ACHN (cell line): ENCODE results near the gene EGFL7.
"Not testable (repeated sequence)": the region's sequence is repeated elsewhere in the genome, so short reads cannot be mapped to it uniquely, and the experiment has no call there.

Source experiments
- DNase-seq: peaks from one replicate; pipeline ENCODE4 v3.0.0-alpha.2; 2015
- in situ Hi-C: cut with HindIII; loops from 2 replicates; pipeline ENCODE4 v1.10.0; 2017; ENCODE audit warnings: low sequenced_read_pairs, low pct_ligation_motif_present, low pct_unique_long_range_greater_than_20kb

The EGFL7 gene

DNA sequence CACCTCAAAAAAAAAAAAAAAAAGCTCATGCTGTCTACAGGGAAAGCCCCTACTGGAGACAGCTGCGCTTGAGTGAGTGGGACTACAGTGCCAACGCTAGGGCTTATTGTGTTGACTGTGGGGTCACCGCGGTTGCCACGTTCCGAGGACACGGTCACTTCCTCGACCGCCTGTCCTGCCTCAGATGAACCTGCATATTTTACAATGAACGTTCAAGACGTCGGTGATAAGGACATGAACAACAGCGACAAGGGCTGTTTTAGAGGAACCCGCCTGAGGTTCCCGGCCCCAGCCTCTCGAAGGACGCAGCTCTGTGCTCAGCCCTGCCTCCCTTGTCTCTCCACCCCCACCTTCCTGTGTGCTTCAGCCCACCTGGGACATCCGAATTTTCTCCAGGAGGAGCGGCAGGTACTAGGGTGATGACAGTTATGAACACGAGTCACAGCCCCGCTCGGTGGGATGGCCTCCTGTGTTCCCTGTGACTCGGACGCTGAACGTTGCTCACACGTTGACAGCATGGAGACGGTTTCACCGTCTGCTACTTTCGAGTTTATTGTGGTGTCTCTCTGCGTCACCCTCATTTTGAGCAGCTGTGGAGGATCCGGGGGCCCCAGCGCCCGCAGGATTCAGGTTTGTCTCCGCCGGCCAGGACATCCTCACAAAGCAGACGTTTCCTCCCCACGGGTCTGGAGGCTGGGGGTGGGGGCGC is 38.4 kb downstream of the EGFL7 start:
- in situ Hi-C loops, result no loop called here

DNA sequence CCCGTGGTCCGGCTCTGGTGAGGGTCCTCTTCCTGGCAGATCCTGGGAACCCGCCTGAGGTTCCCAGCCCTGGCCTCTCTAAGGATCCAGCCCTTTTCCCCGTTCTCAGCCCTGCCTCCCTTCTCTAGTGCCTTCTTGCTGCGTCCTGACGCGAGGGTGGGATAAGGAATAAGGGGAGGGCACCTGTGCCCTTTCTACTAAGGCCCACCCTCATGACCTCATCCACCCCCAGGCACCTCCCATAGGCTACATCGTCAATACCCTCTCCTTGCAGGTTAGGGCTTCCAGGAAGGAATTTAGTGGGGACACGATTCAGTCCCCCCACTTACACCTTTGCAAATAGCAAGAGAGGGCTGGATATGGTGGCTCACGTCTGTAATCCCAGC is 38.9 kb downstream of the EGFL7 start:
- in situ Hi-C loops, result no loop called here
- DNase-seq, result no peak

More for the DNA sequence above, 38.4 kb downstream of the EGFL7 start:
- DNase-seq, result no peak

DNA sequence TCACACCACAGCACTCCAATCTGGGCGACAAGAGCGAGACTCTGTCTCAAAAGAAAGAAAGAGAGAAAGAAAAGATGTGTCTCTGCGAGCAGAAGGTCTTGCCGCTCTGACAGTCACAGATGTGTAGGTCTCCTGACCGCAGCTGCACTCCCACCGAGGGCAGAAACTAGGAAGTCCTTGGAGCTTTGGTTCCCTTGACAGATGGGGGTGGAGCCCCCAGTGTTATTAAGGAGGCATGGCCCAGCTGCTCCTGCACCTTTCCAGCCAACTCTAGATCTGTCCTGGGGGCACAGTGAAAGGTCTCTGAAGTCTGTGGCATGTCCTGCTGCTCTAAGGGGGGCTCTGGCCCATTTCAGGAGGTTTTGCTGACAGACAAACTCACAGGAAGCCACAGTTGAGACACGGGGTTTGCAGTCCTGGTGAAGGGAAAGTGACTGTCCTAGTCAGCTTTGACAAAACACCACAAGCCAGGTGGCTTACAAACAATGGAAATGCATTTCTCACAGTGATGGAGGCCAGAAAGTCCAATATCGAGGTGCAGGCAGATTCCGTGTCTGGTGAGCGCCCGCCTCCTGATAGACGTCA is 40.7 kb downstream of the EGFL7 start:
- no peak for DNase-seq
- in situ Hi-C loops, result no loop called here

DNA sequence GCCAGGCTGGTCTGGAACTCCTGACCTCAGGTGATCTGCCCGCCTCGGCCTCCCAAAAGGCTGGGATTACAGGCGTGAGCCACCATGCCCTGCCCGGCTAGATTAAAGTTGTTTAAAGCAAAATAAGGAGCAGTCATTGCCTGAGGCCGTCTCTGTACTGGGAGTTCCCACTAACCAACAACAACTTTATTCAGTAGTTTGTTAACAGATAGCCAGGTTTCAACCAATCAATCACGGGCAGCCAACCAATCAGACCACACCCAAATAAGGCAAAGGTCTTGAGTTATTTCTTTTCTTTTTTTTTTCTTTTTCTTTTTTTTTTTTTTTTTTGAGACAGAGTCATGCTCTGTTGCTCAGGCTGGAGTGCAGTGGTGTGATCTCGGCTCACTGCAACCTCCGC is 42.0 kb downstream of the EGFL7 start:
- DNase-seq, in situ Hi-C loops: not testable (repeated sequence)

DNA sequence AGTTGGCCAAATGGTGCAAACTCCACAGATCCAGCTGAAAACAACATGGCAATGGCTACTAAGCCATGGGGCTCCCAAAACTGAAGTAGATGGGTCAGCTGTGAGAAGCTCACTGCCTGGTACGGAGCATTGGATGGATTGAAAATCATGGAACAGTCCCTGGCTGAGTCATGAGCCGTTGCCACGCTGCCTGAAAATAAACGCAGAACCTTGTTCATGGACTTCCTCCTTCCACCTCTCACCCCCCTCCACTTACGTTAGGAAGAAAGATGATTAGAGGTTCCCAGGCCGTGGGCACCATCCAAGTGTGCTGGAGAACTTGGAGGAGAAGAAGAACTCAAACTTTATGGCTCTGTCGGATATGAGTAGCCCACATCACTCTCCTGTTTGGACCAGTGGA is 42.8 kb downstream of the EGFL7 start:
- no peak for DNase-seq
- in situ Hi-C loops, result no loop called here

DNA sequence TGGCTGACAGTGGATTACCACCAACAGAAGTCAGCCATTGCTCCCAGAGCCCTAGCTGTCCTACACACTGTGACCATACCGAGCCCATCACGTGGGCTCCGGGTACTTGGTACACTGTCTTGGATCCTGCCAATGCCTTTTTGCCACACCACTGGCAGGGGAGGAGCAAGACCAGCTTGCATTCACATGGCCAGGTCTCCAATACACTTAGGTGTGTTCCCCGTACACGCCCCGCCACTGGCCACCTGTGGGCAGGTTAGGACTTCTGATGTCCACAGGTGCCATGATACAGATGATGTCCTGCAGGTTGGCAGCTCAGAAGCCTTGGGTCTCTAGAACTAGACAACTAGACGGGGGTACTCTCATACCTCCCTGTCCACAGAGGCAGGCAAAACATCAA is 44.3 kb downstream of the EGFL7 start:
- in situ Hi-C loops, result no loop called here
- DNase-seq, result no peak

DNA sequence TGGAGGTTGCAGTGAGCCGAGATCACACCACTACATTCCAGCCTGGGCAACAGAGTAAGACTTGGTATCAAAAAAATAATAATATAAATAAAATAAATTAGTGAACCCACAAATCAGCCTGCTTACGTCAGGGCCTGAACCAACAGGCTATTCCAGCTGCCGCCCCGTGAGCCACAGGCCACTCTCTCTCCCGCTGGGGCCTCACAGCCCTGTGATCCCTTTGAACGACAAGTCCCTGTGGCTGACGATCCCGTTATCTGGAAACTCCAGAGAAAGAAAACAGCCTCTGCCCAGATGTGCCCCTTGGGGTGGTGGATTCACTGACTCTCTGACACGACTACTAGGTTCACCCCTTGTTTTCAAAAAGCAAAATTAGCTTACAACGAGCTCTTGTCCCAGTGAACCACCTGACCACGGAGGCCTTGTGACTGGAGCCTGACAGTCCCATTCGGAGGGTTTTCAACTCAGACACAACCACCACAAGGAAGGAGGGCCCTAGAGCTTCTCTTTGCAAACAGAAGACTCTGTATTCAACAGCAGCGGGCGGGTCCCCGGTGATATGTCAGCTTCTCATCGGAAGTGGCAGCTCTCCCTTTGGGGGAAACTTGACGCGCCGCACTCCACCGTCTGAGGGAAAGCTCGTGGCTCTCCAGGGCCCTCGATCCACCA is 45.3 kb downstream of the EGFL7 start:
- no peak for DNase-seq
- in situ Hi-C loops, result no loop called here

DNA sequence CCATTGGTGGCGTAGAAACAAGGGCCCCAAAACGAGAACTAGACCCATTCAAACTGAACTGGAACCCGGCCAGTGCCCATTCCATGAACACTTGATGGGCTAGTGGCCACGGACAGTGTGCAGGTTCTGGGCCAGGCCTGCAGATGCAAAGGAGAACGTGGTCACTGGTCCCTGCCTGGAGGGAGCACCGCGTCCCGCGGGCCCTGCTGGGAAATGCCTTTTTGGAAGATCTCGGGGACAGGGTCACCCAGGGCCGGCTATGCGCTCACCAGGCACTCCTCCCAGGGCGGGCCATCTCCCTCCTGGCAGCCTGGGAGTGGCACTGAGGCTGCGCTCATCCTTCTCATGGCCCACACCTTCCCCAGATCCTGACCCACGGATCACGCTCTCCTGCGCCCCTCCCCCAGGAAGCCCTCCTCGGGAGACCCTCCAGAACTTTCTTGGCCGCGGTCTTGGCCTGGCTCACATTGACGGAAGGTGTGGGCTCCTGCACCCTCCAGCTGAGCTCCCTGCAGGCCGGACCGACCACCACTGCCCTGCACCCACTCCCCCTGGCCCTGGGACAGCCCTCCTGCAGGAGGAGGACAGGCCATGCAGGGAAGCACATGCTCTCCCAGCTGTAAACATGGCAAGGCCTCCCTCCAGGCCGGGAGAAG is 46.9 kb downstream of the EGFL7 start:
- in situ Hi-C loops, result no loop called here
- no peak for DNase-seq

DNA sequence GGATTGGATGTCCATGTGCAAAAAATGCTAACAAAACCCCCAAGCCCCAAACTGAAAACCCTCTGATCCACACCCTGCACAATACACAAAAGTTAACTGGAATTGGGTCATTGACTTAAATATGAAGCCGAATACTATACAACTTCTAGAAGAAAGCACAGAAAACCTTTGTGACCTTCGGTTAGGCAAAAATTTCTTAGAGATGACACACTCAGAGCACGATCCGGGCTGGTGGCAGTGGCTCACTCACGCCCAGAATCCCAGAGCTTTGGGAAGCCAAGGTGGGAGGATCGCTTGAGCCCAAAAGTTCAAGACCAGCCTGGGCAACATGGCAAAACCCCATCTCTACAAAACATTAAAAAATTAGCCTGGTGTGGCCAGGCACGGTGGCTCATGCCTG is 47.8 kb downstream of the EGFL7 start:
- in situ Hi-C loops, result no loop called here
- DNase-seq, result peak; percentile 31

DNA sequence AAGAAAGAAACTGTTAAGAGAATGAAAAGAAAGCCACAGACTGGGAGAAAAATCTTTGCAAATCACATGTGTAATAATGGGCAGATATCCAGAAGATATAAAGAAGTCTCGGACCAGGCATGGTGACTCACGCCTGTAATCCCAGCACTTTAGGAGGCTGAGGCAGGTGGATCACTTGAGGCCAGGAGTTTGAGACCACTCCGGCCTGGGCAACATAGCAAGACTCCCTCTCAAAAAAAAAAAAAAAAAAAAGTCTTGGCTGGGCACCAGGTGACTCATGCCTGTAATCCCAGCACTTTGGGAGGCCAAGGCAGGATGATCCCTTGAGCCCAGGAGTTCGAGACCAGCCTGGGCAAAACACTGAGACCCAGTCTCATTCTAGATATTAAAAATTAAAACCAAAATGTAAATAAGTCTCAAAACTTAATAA is 48.5 kb downstream of the EGFL7 start:
- peak; percentile 33 for DNase-seq
- in situ Hi-C loops, result not testable (repeated sequence)

DNA sequence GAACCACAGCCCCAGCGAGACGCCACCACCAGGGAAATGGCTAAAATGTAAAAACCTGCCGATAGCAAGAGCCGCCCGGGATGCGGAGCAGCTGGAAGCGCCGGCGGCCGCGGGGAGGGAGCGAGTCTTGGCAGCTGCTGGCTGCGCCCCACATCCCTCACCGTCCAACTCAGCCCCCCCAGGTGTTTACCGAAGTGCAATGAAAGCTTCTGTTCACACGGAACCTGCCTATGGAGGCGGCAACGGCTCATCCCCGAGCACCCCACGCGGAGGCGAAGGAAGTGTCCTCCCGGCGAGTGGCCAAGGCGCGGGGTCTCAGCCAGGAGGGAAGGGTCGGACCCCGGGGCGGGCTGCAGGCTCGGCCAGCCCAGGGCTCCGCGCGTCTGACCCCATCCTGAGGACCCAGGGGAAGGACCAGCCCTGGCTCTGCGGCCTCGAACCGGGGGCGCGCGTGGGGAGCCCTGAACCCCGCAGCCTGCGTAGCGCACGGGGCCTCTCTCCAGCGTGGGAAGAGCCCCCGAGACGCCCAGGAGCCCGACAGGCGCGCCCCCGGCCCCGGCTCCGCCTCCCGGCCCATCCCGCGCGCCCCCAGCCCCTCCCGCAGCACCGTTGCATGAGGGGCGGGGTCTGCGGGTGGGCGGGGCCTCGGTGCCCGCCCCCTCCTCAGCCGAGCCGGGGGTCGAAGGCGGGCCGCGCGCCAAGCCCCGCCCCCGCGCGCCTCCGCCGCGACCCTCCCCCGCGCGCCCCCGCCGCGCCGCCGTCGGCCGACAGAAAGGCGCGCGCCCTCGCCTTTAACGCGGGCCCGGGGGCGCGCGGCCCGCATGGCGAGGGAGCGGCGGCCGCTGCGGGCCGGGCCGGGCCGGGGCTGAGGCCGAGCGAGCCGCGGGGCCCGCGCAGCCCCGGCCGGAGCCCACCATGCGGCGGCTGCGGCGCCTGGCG is 49.3 kb downstream of the EGFL7 start, which contains the start of gene DIPK1B:
Gene DIPK1B, plus strand, starts transcription at position 822 of the 939 bp plus-strand sequence. Its CDS starts 94 bp downstream, at position 916.
- DNase-seq, result no peak
- in situ Hi-C loops, result no loop called here

DNA sequence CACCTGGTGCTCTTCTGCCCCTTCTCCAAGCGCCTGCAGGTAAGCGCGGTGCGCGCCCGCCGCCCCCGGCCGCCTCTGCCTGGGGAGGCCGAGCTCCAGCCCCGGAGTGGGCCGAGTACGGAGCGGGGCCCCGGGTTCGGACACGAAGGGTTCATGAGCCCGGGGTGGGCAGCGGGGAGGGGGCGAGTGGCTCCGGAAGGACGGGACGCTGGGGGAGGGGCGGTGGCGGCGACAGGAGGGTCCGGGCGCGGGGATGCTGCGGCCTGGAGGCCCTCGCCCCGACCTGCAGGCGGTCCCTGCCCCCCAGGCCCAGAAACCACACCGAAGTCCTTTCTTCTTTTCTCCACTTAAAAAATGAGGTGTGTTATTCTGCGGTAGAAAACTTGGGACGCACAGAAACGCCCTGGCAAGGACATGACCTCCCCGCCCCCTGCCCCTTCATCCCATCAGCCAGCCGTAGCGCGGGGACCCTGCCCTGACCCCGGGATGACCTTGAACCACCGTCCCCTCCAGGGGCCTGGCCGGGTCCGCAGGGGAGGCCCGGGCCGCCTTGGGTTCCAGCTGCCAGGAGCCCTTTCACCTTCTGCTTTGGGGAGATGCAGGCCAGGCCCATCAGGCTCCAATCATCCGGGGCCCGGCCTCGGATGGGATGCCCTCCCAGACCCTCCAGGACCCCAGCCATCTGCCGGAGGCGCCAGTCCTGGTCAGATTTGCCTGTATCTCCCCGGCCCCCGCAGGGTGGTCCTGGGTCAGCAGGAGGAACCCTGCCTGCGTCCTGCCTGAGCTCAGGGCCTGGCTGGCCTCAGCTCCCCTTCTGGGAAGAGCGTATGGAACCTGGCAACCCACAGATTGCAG is 50.2 kb downstream of the EGFL7 start:
- in situ Hi-C loops, result no loop called here
- DNase-seq, result no peak

DNA sequence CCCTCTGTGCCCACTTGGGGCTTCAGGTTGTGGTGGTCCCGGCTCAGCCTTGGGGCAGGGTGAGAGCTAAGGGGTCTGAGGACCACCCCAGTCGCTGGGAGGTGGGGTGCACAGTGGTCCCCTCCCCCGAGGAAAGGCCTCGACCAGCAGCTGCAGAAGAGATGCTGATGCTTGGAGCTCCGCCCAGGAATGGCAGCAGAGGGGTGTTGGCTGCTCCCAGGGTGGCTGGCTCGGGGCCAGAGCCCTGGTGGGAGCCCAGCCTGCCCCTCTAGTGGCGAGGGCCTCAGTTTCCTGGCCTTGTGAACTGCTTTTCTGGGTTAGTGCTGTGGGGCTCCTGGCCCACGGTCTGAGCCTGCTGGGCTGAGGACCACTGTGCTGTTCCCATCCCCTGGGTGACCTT is 50.8 kb downstream of the EGFL7 start:
- no peak for DNase-seq
- in situ Hi-C loops, result no loop called here

DNA sequence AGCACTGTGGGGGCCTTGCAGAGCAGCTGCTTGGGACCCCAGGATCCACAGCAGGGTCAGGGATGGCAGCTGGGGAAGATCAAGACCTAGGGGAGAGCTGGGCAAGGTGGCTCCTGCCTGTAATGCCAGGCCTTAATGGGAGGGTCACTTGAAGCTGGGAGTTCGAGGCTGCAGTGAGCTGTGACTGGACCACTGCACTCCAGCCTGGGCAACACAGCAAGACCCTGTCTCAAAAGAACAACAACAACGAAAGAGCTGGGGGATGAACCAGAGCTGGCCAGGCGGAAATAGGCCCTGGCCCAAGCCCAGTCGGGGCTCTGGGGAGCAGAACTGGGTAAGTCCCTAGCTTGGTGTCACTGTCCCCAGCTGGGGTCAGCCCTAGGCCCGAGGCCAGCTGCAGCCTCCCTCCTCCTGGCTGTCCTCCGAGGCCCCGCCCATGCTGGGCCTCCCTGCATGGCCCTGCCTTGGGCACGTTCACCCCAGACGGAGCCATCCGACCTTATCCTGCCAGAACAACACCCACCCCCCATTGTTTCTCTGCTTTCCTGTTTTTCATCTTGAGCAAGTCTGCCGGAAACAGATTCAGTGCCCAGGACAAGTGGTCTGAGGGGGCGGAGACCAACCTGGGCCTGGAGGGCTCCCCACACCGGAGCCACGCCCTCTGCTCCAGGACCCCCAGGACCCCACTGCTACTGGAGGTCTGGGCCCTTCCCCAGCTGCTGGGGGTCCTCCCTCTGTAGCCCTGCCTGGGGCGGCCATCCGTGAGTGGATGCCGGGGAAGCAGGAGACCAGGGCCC is 51.6 kb downstream of the EGFL7 start:
- DNase-seq, result no peak

DNA sequence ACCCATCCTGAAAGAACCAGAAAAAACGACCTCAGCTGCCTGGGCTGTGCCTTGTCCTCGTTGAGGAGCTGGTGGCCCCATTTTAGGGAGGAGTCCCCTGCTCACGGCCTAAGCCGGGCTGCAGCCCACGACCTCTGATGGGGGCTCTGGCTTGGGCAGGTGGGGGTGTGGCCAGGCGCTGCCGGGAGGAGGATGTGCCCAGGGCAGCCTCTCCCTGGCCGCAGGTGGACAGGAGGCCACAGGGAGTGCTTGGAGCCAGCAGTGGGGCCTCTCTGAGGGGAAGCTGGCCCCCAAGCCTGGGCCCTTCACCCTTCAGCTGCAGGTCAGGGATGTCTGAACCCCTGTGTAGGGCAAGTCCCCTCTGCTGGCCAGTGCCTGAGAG is 52.2 kb downstream of the EGFL7 start:
- DNase-seq, result no peak
- in situ Hi-C loops, result no loop called here

More for the DNA sequence above, 51.6 kb downstream of the EGFL7 start:
- in situ Hi-C loops, result no loop called here

DNA sequence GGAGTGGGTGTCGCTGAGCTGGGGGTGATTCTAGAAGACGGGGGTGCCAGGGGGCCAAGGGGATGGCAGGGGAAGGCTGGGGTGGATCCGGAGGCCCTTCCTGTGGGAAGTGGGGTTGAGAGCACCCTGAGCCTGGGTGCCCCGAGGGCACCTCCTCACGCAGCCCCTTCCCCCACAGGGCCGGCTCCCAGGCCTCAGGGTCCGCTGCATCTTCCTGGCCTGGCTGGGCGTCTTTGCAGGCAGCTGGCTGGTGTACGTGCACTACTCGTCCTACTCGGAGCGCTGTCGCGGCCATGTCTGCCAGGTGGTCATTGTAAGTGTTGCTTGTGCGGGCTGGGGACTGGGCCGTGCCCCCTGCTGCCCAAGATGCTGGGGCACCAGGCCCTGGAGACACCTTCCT is 54.7 kb downstream of the EGFL7 start:
- no peak for DNase-seq
- in situ Hi-C loops, result no loop called here
